ENCODE measurements around the gene ZNF746.
"Not testable (repeated sequence)": the region's sequence is repeated elsewhere in the genome, so short reads cannot be mapped to it uniquely, and the experiment has no call there.

The ZNF746 gene

GRCh38 chr7:149457766-149458165 lies 39.8 kb downstream of the ZNF746 start:
- DNase-seq: no peak

GRCh38 chr7:149456506-149457421 lies 40.8 kb downstream of the ZNF746 start:
- no peak for DNase-seq

GRCh38 chr7:149455175-149455950 lies 42.2 kb downstream of the ZNF746 start:
- DNase-seq: no peak

- no peak for DNase-seq
Observed at GRCh38 chr7:149454750-149455149, 42.9 kb downstream of the ZNF746 start.

- no peak for DNase-seq
Observed at GRCh38 chr7:149454006-149454405, 43.6 kb downstream of the ZNF746 start.

GRCh38 chr7:149450821-149451220 lies 46.8 kb downstream of the ZNF746 start:
- DNase-seq: no peak

GRCh38 chr7:149449897-149450296 lies 47.7 kb downstream of the ZNF746 start:
- DNase-seq: no peak

- no peak for DNase-seq
Observed at GRCh38 chr7:149448961-149449360, 48.6 kb downstream of the ZNF746 start.

- not testable (repeated sequence) for DNase-seq
Observed at GRCh38 chr7:149446026-149446425, 51.6 kb downstream of the ZNF746 start.

GRCh38 chr7:149444287-149444686 lies 53.3 kb downstream of the ZNF746 start:
- DNase-seq: no peak

GRCh38 chr7:149443523-149443922 lies 54.1 kb downstream of the ZNF746 start:
- no peak for DNase-seq

- DNase-seq: no peak
Observed at GRCh38 chr7:149442924-149443323, 54.7 kb downstream of the ZNF746 start.

- DNase-seq: no peak
Observed at GRCh38 chr7:149440222-149440621, 57.4 kb downstream of the ZNF746 start.

- DNase-seq: no peak
Observed at GRCh38 chr7:149436358-149436757, 61.3 kb downstream of the ZNF746 start.

- DNase-seq: no peak
Observed at GRCh38 chr7:149433124-149433523, 64.5 kb downstream of the ZNF746 start.

- no peak for DNase-seq
Observed at GRCh38 chr7:149432121-149432691, 65.4 kb downstream of the ZNF746 start.

- DNase-seq: no peak
Observed at GRCh38 chr7:149431486-149432120, 66.0 kb downstream of the ZNF746 start.

GRCh38 chr7:149430192-149430591 lies 67.4 kb downstream of the ZNF746 start:
- DNase-seq: no peak

GRCh38 chr7:149427893-149428292 lies 69.7 kb downstream of the ZNF746 start:
- DNase-seq: no peak

GRCh38 chr7:149427096-149427680 lies 70.4 kb downstream of the ZNF746 start:
- DNase-seq: no peak

GRCh38 chr7:149423449-149424110 lies 74.0 kb downstream of the ZNF746 start:
- no peak for DNase-seq

- DNase-seq: no peak
Observed at GRCh38 chr7:149422914-149423301, 74.7 kb downstream of the ZNF746 start.
